Measurements from ENCODE around the gene TTC28.
"Not testable (repeated sequence)": the region's sequence is repeated elsewhere in the genome, so short reads cannot be mapped to it uniquely, and the experiment has no call there.

TTC28 gene

GRCh38 chr22:28529144-28529543 is 150.5 kb downstream of the TTC28 start:
- DNase-seq; in situ Hi-C loops (cut with MboI; ENCODE audit: low pct_unique_long_range_greater_than_20kb, low sequenced_read_pairs): not testable (repeated sequence)

- in situ Hi-C loops (cut with MboI; ENCODE audit: low pct_unique_long_range_greater_than_20kb, low sequenced_read_pairs) = no loop called here
- DNase-seq = no peak
These were observed 158.2 kb downstream of the TTC28 start for GRCh38 chr22:28521451-28521850.

GRCh38 chr22:28514321-28514821 is 165.3 kb downstream of the TTC28 start:
- in situ Hi-C loops (cut with MboI; ENCODE audit: low pct_unique_long_range_greater_than_20kb, low sequenced_read_pairs) = no loop called here
- DNase-seq = no peak

GRCh38 chr22:28512387-28512786 is 167.3 kb downstream of the TTC28 start:
- DNase-seq; in situ Hi-C loops (cut with MboI; ENCODE audit: low pct_unique_long_range_greater_than_20kb, low sequenced_read_pairs): not testable (repeated sequence)

- in situ Hi-C loops (cut with MboI; ENCODE audit: low pct_unique_long_range_greater_than_20kb, low sequenced_read_pairs) = no loop called here
- DNase-seq = no peak
These were observed 171.7 kb downstream of the TTC28 start for GRCh38 chr22:28507896-28508295.

GRCh38 chr22:28506150-28506535 is 173.5 kb downstream of the TTC28 start:
- no peak for DNase-seq
- in situ Hi-C loops (cut with MboI; ENCODE audit: low pct_unique_long_range_greater_than_20kb, low sequenced_read_pairs) = no loop called here

- no peak for DNase-seq
- in situ Hi-C loops (cut with MboI; ENCODE audit: low pct_unique_long_range_greater_than_20kb, low sequenced_read_pairs) = no loop called here
These were observed 174.1 kb downstream of the TTC28 start for GRCh38 chr22:28505416-28506149.

GRCh38 chr22:28500006-28500405 is 179.6 kb downstream of the TTC28 start:
- in situ Hi-C loops (cut with MboI; ENCODE audit: low pct_unique_long_range_greater_than_20kb, low sequenced_read_pairs) = no loop called here

GRCh38 chr22:28498044-28498443 is 181.6 kb downstream of the TTC28 start:
- in situ Hi-C loops (cut with MboI; ENCODE audit: low pct_unique_long_range_greater_than_20kb, low sequenced_read_pairs) = no loop called here
- no peak for DNase-seq

More at GRCh38 chr22:28500006-28500405, 179.6 kb downstream of the TTC28 start:
- no peak for DNase-seq

GRCh38 chr22:28497188-28497587 is 182.5 kb downstream of the TTC28 start:
- DNase-seq = no peak
- in situ Hi-C loops (cut with MboI; ENCODE audit: low pct_unique_long_range_greater_than_20kb, low sequenced_read_pairs) = no loop called here

- in situ Hi-C loops (cut with MboI; ENCODE audit: low pct_unique_long_range_greater_than_20kb, low sequenced_read_pairs); DNase-seq: not testable (repeated sequence)
These were observed 188.4 kb downstream of the TTC28 start for GRCh38 chr22:28491289-28491688.

- in situ Hi-C loops (cut with MboI; ENCODE audit: low pct_unique_long_range_greater_than_20kb, low sequenced_read_pairs) = no loop called here
- DNase-seq = no peak
These were observed 190.8 kb downstream of the TTC28 start for GRCh38 chr22:28488825-28489224.

GRCh38 chr22:28484662-28485061 is 195.0 kb downstream of the TTC28 start:
- no peak for DNase-seq
- in situ Hi-C loops (cut with MboI; ENCODE audit: low pct_unique_long_range_greater_than_20kb, low sequenced_read_pairs) = no loop called here

GRCh38 chr22:28481725-28482124 is 197.9 kb downstream of the TTC28 start:
- in situ Hi-C loops (cut with MboI; ENCODE audit: low pct_unique_long_range_greater_than_20kb, low sequenced_read_pairs) = no loop called here

GRCh38 chr22:28480000-28480715 is 199.5 kb downstream of the TTC28 start:
- no peak for DNase-seq
- in situ Hi-C loops (cut with MboI; ENCODE audit: low pct_unique_long_range_greater_than_20kb, low sequenced_read_pairs) = no loop called here

More at GRCh38 chr22:28481725-28482124, 197.9 kb downstream of the TTC28 start:
- DNase-seq = no peak

- in situ Hi-C loops (cut with MboI; ENCODE audit: low pct_unique_long_range_greater_than_20kb, low sequenced_read_pairs) = no loop called here
These were observed 201.1 kb downstream of the TTC28 start for GRCh38 chr22:28478564-28478963.

GRCh38 chr22:28477556-28477955 is 202.1 kb downstream of the TTC28 start:
- no peak for DNase-seq
- in situ Hi-C loops (cut with MboI; ENCODE audit: low pct_unique_long_range_greater_than_20kb, low sequenced_read_pairs) = no loop called here

More at GRCh38 chr22:28478564-28478963, 201.1 kb downstream of the TTC28 start:
- DNase-seq = no peak

- in situ Hi-C loops (cut with MboI; ENCODE audit: low pct_unique_long_range_greater_than_20kb, low sequenced_read_pairs) = no loop called here
These were observed 205.3 kb downstream of the TTC28 start for GRCh38 chr22:28474330-28474729.

GRCh38 chr22:28473258-28473657 is 206.4 kb downstream of the TTC28 start:
- in situ Hi-C loops (cut with MboI; ENCODE audit: low pct_unique_long_range_greater_than_20kb, low sequenced_read_pairs) = no loop called here
- DNase-seq = no peak

More at GRCh38 chr22:28474330-28474729, 205.3 kb downstream of the TTC28 start:
- DNase-seq = no peak

GRCh38 chr22:28467055-28467454 is 212.6 kb downstream of the TTC28 start:
- in situ Hi-C loops (cut with MboI; ENCODE audit: low pct_unique_long_range_greater_than_20kb, low sequenced_read_pairs); DNase-seq: not testable (repeated sequence)

Data from KBM-7 (cell line).